ENCODE results near the gene EPHB1.

DNA sequence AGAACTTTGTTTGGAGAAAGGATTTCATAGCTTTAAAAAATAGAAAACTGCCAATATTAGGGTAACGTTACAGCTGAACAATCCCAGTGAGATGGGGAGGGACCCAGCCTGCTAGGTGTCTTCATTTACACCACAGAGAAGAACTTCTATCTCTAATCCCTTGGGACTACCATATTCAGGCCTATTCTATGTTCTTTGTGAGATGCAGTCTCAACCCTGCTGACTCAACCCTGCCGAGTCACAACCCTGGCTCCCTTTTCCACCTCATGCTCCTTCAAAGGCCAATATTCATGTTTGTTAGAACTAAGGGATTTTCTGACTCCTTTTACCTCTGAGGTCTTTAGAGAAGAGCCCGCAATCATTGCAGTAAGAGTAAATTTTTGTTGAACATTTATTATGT lies 350.5 kb downstream of the EPHB1 start:
- TF ChIP-seq FOS (IDR thresholded peaks at IDR 0.05; ENCODE audit: borderline replicate concordance, insufficient read depth, low read length) (no peak), POLR2AphosphoS5 (IDR thresholded peaks at IDR 0.05; ENCODE audit: insufficient read depth, low read depth, low read length) (no peak), EZH2 (IDR thresholded peaks at IDR 0.05; ENCODE audit: borderline replicate concordance, low read depth, low read length, severe bottlenecking) (no peak), POLR2A (IDR thresholded peaks at IDR 0.05; ENCODE audit: low read depth, low read length) (no peak)
- TF ChIP-seq, protein P1, sequence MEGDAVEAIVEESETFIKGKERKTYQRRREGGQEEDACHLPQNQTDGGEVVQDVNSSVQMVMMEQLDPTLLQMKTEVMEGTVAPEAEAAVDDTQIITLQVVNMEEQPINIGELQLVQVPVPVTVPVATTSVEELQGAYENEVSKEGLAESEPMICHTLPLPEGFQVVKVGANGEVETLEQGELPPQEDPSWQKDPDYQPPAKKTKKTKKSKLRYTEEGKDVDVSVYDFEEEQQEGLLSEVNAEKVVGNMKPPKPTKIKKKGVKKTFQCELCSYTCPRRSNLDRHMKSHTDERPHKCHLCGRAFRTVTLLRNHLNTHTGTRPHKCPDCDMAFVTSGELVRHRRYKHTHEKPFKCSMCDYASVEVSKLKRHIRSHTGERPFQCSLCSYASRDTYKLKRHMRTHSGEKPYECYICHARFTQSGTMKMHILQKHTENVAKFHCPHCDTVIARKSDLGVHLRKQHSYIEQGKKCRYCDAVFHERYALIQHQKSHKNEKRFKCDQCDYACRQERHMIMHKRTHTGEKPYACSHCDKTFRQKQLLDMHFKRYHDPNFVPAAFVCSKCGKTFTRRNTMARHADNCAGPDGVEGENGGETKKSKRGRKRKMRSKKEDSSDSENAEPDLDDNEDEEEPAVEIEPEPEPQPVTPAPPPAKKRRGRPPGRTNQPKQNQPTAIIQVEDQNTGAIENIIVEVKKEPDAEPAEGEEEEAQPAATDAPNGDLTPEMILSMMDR (IDR thresholded peaks at IDR 0.05; ENCODE audit: extremely low read depth in 1 of 2, insufficient read depth in 1 of 2, low read depth in 1 of 2, low read length in 2 of 2), result no peak
- TF ChIP-seq, protein P2, sequence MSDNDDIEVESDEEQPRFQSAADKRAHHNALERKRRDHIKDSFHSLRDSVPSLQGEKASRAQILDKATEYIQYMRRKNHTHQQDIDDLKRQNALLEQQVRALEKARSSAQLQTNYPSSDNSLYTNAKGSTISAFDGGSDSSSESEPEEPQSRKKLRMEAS (IDR thresholded peaks at IDR 0.05; ENCODE audit: insufficient read depth, insufficient read length), result no peak
